Ecto neural progenitor cell (in vitro differentiated cells): ENCODE data around the gene DTX2.
"Not testable (repeated sequence)": the region's sequence is repeated elsewhere in the genome, so short reads cannot be mapped to it uniquely, and the experiment has no call there.

Source experiments
- DNase-seq: peaks from one replicate; pipeline ENCODE4 v3.0.0-alpha.2; 2018; ENCODE audit warnings: low spot score

DTX2 gene

GRCh38 chr7:76492139-76492538 lies 30.6 kb downstream of the DTX2 start:
- not testable (repeated sequence) for DNase-seq

- not testable (repeated sequence) for DNase-seq
Observed at GRCh38 chr7:76495717-76496116, 34.2 kb downstream of the DTX2 start.

GRCh38 chr7:76497918-76498582 lies 36.5 kb downstream of the DTX2 start:
- not testable (repeated sequence) for DNase-seq

- DNase-seq = not testable (repeated sequence)
Observed at GRCh38 chr7:76498583-76499200, 37.2 kb downstream of the DTX2 start.

GRCh38 chr7:76499201-76499923 lies 37.9 kb downstream of the DTX2 start:
- peak; percentile 23 for DNase-seq

GRCh38 chr7:76499924-76500241 lies 38.4 kb downstream of the DTX2 start:
- not testable (repeated sequence) for DNase-seq

- DNase-seq = peak; percentile 18
Observed at GRCh38 chr7:76502224-76502623, 40.7 kb downstream of the DTX2 start.

- not testable (repeated sequence) for DNase-seq
Observed at GRCh38 chr7:76502836-76503235, 41.3 kb downstream of the DTX2 start.

GRCh38 chr7:76503244-76503643 lies 41.7 kb downstream of the DTX2 start:
- peak; percentile 14 for DNase-seq

- DNase-seq = peak; percentile 27
Observed at GRCh38 chr7:76504351-76505167, 43.0 kb downstream of the DTX2 start.

GRCh38 chr7:76505168-76506080 lies 43.9 kb downstream of the DTX2 start:
- DNase-seq = peak; percentile 34

GRCh38 chr7:76506081-76506440 lies 44.6 kb downstream of the DTX2 start:
- DNase-seq = peak; percentile 9

- peak; percentile 14 for DNase-seq
Observed at GRCh38 chr7:76506643-76507042, 45.1 kb downstream of the DTX2 start.

GRCh38 chr7:76507723-76508406 lies 46.4 kb downstream of the DTX2 start:
- peak; percentile 9 for DNase-seq

GRCh38 chr7:76509931-76510877 lies 48.7 kb downstream of the DTX2 start, which contains the start of gene UPK3B:
TSS of gene UPK3B (plus strand) at chr7:76510552. CDS start at chr7:76510653, 101 bp downstream.
- DNase-seq = peak; percentile 58

GRCh38 chr7:76511200-76511910 lies 49.8 kb downstream of the DTX2 start:
- DNase-seq = peak; percentile 25

GRCh38 chr7:76511911-76512885 lies 50.7 kb downstream of the DTX2 start:
- DNase-seq = peak; percentile 12
